AG04449 (cell line): ENCODE results near the gene KIAA0319L.

ENCODE experiments used
- CTCF ChIA-PET: fragments of 350-600 bp; formaldehyde crosslinking; extraction: SDS; loops from one replicate; lab custom pipeline; 2021; ENCODE audit warnings: antibody characterized with exemption; lab: Yijun Ruan, JAX
- POLR2A ChIA-PET: fragments of 400-600, 350-600 bp; formaldehyde crosslinking; extraction: SDS; loops from one replicate; lab custom pipeline; 2020; ENCODE audit warnings: antibody characterized with exemption, inconsistent platforms; lab: Yijun Ruan, JAX
- DNase-seq: peaks from one replicate; pipeline ENCODE4 v3.0.0-alpha.2; 2010; ENCODE audit warnings: low read depth, low spot score
- H3K4me3 ChIP-seq: 2 replicates; pipeline ENCODE4 v1.5.1; 2011; ENCODE audit warnings: low read depth, mild to moderate bottlenecking, control low read depth, low read length
- CTCF ChIP-seq: IDR thresholded peaks from one replicate; pipeline ENCODE4 v1.5.1; 2011; ENCODE audit warnings: mild to moderate bottlenecking, moderate library complexity, low read length, control low read depth, inconsistent platforms; ENCODE audit not compliant: insufficient read depth; ENCODE audit errors: missing control alignments

Gene KIAA0319L

GRCh38 chr1:35532497-35533223 lies 24.5 kb downstream of the KIAA0319L start:
- no peak for TF ChIP-seq CTCF
- POLR2A ChIA-PET: no interaction called here

DNA sequence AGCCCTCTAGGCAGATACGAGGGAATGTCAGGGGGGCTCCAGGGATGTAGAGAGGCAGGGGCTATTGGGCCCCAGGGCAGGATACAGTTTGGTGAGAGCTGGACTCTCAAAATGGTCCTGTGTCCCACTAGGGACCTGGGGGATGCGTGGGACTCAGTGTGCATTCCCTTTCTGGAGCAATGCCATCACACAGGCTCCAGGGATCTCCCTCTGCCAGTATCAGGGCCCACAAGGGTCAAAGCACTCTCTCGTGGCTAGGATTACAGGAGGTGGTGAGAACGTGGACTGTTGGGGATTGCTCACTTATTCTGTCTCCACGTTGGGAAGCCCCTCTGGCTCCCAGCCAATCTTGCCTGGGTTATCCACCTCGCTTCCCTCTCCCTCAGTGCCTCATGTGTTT lies 25.8 kb downstream of the KIAA0319L start:
- no peak for TF ChIP-seq CTCF
- ChIA-PET CTCF (no interaction called here), POLR2A (no interaction called here)
- DNase-seq: no peak
- no peak overlapping the region for H3K4me3 ChIP-seq

More at GRCh38 chr1:35532497-35533223, 24.5 kb downstream of the KIAA0319L start:
- no peak overlapping the region for H3K4me3 ChIP-seq
- CTCF ChIA-PET: interaction anchor here (1.0 to 1.6 kb wide), 4 partner anchors 36 to 195 kb away, joined by 3 to 10 read pairs (median 5); no protein-coding TSS in a partner anchor
- DNase-seq: no peak

- ChIA-PET POLR2A (no interaction called here), CTCF (no interaction called here)
- no peak overlapping the region for H3K4me3 ChIP-seq
- DNase-seq: no peak
- no peak for TF ChIP-seq CTCF
Measured at GRCh38 chr1:35530946-35531345, 26.3 kb downstream of the KIAA0319L start.

- H3K4me3 ChIP-seq: no peak overlapping the region
- CTCF ChIA-PET: no interaction called here
- no peak for DNase-seq
- TF ChIP-seq CTCF: no peak
- POLR2A ChIA-PET: no interaction called here
Measured at GRCh38 chr1:35530168-35530567, 27.0 kb downstream of the KIAA0319L start.

DNA sequence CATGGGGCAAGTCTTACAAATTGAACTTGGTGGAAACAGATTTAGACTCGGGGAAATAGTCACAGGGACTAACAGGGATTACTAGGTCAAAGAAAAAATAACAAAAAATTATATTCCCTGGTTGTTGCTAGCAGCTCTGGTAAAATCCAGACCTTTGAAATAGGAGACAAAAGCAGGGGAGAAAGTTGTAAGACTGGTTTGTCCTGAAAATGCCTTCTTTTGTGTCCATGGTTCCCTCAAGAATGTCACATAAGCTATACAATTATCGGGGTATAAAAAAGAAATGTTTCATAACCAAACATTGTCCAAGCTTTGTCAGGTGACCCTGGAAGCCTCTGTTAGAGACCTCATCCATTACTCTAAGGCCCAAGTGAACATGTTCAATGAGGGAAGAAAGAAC lies 33.1 kb downstream of the KIAA0319L start:
- POLR2A ChIA-PET: no interaction called here

GRCh38 chr1:35519432-35519831 lies 37.8 kb downstream of the KIAA0319L start:
- DNase-seq: no peak
- no peak for TF ChIP-seq CTCF
- H3K4me3 ChIP-seq: no peak overlapping the region
- ChIA-PET CTCF (interaction anchor here (0.7 to 1.6 kb wide), 4 partner anchors 25 to 300 kb away, joined by 3 to 7 read pairs (median 3); no protein-coding TSS in a partner anchor), POLR2A (no interaction called here)

More for the DNA sequence above, 33.1 kb downstream of the KIAA0319L start:
- DNase-seq: no peak
- no peak overlapping the region for H3K4me3 ChIP-seq
- CTCF ChIA-PET: interaction anchor here (1.0 kb wide), 1 partner anchor 41 kb away, joined by 4 read pairs; no protein-coding TSS in a partner anchor
- TF ChIP-seq CTCF: no peak
